GM19328 (cell line): ENCODE results near the gene ADGRG7.

Experiments
- ATAC-seq: cut with Tn5 transposase; IDR thresholded peaks from one replicate; pipeline ENCODE4 v1.9.1; 2021; ENCODE audit warnings: mild to moderate bottlenecking, moderate library complexity; ENCODE audit not compliant: unreplicated experiment

Gene ADGRG7

GRCh38 chr3:100697172-100697571, 87.8 kb downstream of the ADGRG7 start:
- no peak for ATAC-seq

- no peak for ATAC-seq
Observed at GRCh38 chr3:100697723-100698285, 88.4 kb downstream of the ADGRG7 start.

- no peak for ATAC-seq
Observed at GRCh38 chr3:100698736-100699135, 89.3 kb downstream of the ADGRG7 start.

- no peak for ATAC-seq
Observed at GRCh38 chr3:100700708-100701107, 91.3 kb downstream of the ADGRG7 start.

GRCh38 chr3:100702082-100702979, 92.9 kb downstream of the ADGRG7 start:
- ATAC-seq = no peak

GRCh38 chr3:100702980-100703345, 93.6 kb downstream of the ADGRG7 start:
- ATAC-seq = no peak

- ATAC-seq = no peak
Observed at GRCh38 chr3:100703865-100704264, 94.5 kb downstream of the ADGRG7 start.

GRCh38 chr3:100706365-100706764, 97.0 kb downstream of the ADGRG7 start:
- no peak for ATAC-seq

- no peak for ATAC-seq
Observed at GRCh38 chr3:100708644-100708988, 99.2 kb downstream of the ADGRG7 start.

- peak; percentile 96 for ATAC-seq
Observed at GRCh38 chr3:100708989-100709841, 99.8 kb downstream of the ADGRG7 start, which contains the start of gene TFG. Gene TFG, plus strand, starts transcription at chr3:100709494. Its CDS starts 4,192 bp downstream, at chr3:100713686.

GRCh38 chr3:100709842-100710260, 100.5 kb downstream of the ADGRG7 start:
- ATAC-seq = no peak

- ATAC-seq = peak; percentile 32
Observed at GRCh38 chr3:100710261-100710968, 101.0 kb downstream of the ADGRG7 start.

- ATAC-seq = no peak
Observed at GRCh38 chr3:100715176-100715575, 105.8 kb downstream of the ADGRG7 start.

GRCh38 chr3:100717063-100717462, 107.7 kb downstream of the ADGRG7 start:
- ATAC-seq = no peak

- no peak for ATAC-seq
Observed at GRCh38 chr3:100717637-100718487, 108.5 kb downstream of the ADGRG7 start.

GRCh38 chr3:100719136-100719535, 109.7 kb downstream of the ADGRG7 start:
- no peak for ATAC-seq

- ATAC-seq = no peak
Observed at GRCh38 chr3:100720426-100720825, 111.0 kb downstream of the ADGRG7 start.

GRCh38 chr3:100725935-100726513, 116.6 kb downstream of the ADGRG7 start:
- no peak for ATAC-seq

GRCh38 chr3:100726706-100727105, 117.3 kb downstream of the ADGRG7 start:
- no peak for ATAC-seq

- peak; percentile 63 for ATAC-seq
Observed at GRCh38 chr3:100730524-100730923, 121.1 kb downstream of the ADGRG7 start.
